Measurements from ENCODE around the gene C6orf136. TPM values are rescaled to one million over a fixed set of nuclear protein-coding genes. Genes with fewer than 3 reads are reported as not detected.

The C6orf136 gene
- polyA plus RNA-seq, 1 donor from 2014 or later: 26.9 TPM

GRCh38 chr6:30612687-30613248 lies 34.2 kb upstream of the C6orf136 start:
- Mint-ChIP-seq H3K27me3 (no peaks in the 10 kb centered on the region), H3K9me3 (peaks cover 0 to 2% (median 0%) of the 10 kb centered on the region in 3 donors), H3K4me3 (peak overlapping the region in 3 of 4 donors; percentile 62 to 84 (median 75)), H3K27ac (peak overlapping the region; percentile 67 to 100 (median 91)), H3K4me1 (peaks cover 21 to 43% (median 30%) of the 10 kb centered on the region in 3 donors), H3K36me3 (peaks cover 16% of the 10 kb centered on the region)

GRCh38 chr6:30613251-30614043 lies 33.5 kb upstream of the C6orf136 start:
- Mint-ChIP-seq H3K9me3 (peaks cover 0 to 2% (median 0%) of the 10 kb centered on the region in 3 donors), H3K36me3 (peaks cover 16% of the 10 kb centered on the region), H3K27me3 (no peaks in the 10 kb centered on the region), H3K27ac (peak overlapping the region; percentile 67 to 100 (median 91)), H3K4me3 (peak overlapping the region in 3 of 4 donors; percentile 62 to 99 (median 84)), H3K4me1 (peaks cover 21 to 45% (median 30%) of the 10 kb centered on the region in 3 donors)

- Mint-ChIP-seq H3K36me3 (peaks cover 16% of the 10 kb centered on the region), H3K4me3 (peak overlapping the region; percentile 97 to 99 (median 98)), H3K27me3 (no peaks in the 10 kb centered on the region), H3K4me1 (peaks cover 21 to 47% (median 34%) of the 10 kb centered on the region in 3 donors), H3K27ac (peak overlapping the region; percentile 99 to 100 (median 100)), H3K9me3 (peaks cover 0 to 2% (median 0%) of the 10 kb centered on the region in 3 donors)
These were observed 32.7 kb upstream of the C6orf136 start for GRCh38 chr6:30614044-30614842.

GRCh38 chr6:30614843-30615218 lies 32.1 kb upstream of the C6orf136 start:
- peak overlapping the region; percentile 97 to 99 (median 98) for H3K4me3 Mint-ChIP-seq
- H3K27me3 Mint-ChIP-seq: no peaks in the 10 kb centered on the region
- H3K36me3 Mint-ChIP-seq: peaks cover 16% of the 10 kb centered on the region
- peaks cover 0 to 2% (median 0%) of the 10 kb centered on the region in 3 donors for H3K9me3 Mint-ChIP-seq
- H3K4me1 Mint-ChIP-seq: peaks cover 21 to 42% (median 34%) of the 10 kb centered on the region in 3 donors
- peak overlapping the region; percentile 99 to 100 (median 100) for H3K27ac Mint-ChIP-seq

- Mint-ChIP-seq H3K9me3 (peaks cover 0 to 2% (median 0%) of the 10 kb centered on the region in 3 donors), H3K36me3 (peaks cover 16% of the 10 kb centered on the region), H3K27ac (peak overlapping the region; percentile 99 to 100 (median 100)), H3K27me3 (no peaks in the 10 kb centered on the region), H3K4me3 (peak overlapping the region; percentile 97 to 99 (median 98)), H3K4me1 (peaks cover 21 to 37% (median 31%) of the 10 kb centered on the region in 3 donors)
These were observed 31.5 kb upstream of the C6orf136 start for GRCh38 chr6:30615219-30615957.

- peak overlapping the region; percentile 99 to 100 (median 100) for H3K27ac Mint-ChIP-seq
- peaks cover 16% of the 10 kb centered on the region for H3K36me3 Mint-ChIP-seq
- H3K4me1 Mint-ChIP-seq: peaks cover 21 to 34% (median 27%) of the 10 kb centered on the region in 3 donors
- H3K27me3 Mint-ChIP-seq: no peaks in the 10 kb centered on the region
- peaks cover 0 to 2% (median 0%) of the 10 kb centered on the region in 3 donors for H3K9me3 Mint-ChIP-seq
- H3K4me3 Mint-ChIP-seq: peak overlapping the region; percentile 97 to 99 (median 98)
These were observed 30.7 kb upstream of the C6orf136 start for GRCh38 chr6:30615958-30616810.

- Mint-ChIP-seq H3K9me3 (peaks cover 0 to 2% (median 0%) of the 10 kb centered on the region in 3 donors), H3K4me1 (peaks cover 15 to 26% (median 20%) of the 10 kb centered on the region in 3 donors), H3K4me3 (peak within 1 kb of the TSS; percentile 97 to 99 (median 98)), H3K27ac (peak within 1 kb of the TSS; percentile 99 to 100 (median 100)), H3K27me3 (no peaks in the 10 kb centered on the region), H3K36me3 (peaks cover 16% of the 10 kb centered on the region)
These were observed 29.9 kb upstream of the C6orf136 start, which contains the start of gene PPP1R10 for GRCh38 chr6:30616811-30617564. PPP1R10 (minus strand) TSS chr6:30617243; CDS start chr6:30609944, 7,299 bp downstream.

- no peaks in the 10 kb centered on the region for H3K27me3 Mint-ChIP-seq
- H3K36me3 Mint-ChIP-seq: peaks cover 18% of the 10 kb centered on the region
- H3K4me3 Mint-ChIP-seq: peak within 1 kb of the TSS; percentile 97 to 99 (median 98)
- H3K9me3 Mint-ChIP-seq: peaks cover 0 to 2% (median 0%) of the 10 kb centered on the region in 3 donors
- peaks cover 12 to 23% (median 20%) of the 10 kb centered on the region in 3 donors for H3K4me1 Mint-ChIP-seq
- H3K27ac Mint-ChIP-seq: peak within 1 kb of the TSS; percentile 99 to 100 (median 100)
These were observed 29.2 kb upstream of the C6orf136 start, which contains the start of gene MRPS18B for GRCh38 chr6:30617565-30618269. MRPS18B (plus strand) TSS chr6:30617840; CDS start chr6:30617866, 26 bp downstream.

GRCh38 chr6:30618270-30618797 lies 28.6 kb upstream of the C6orf136 start:
- Mint-ChIP-seq H3K36me3 (peaks cover 18% of the 10 kb centered on the region), H3K27ac (peak overlapping the region; percentile 99 to 100 (median 100)), H3K27me3 (no peaks in the 10 kb centered on the region), H3K9me3 (peaks cover 0 to 2% (median 0%) of the 10 kb centered on the region in 3 donors), H3K4me3 (peak overlapping the region; percentile 97 to 99 (median 98)), H3K4me1 (peaks cover 10 to 18% (median 17%) of the 10 kb centered on the region in 3 donors)

- Mint-ChIP-seq H3K27me3 (no peaks in the 10 kb centered on the region), H3K36me3 (peaks cover 18% of the 10 kb centered on the region), H3K4me1 (peaks cover 3 to 9% (median 9%) of the 10 kb centered on the region in 3 donors), H3K4me3 (peak overlapping the region; percentile 8 to 99 (median 38)), H3K9me3 (peaks cover 0 to 2% (median 0%) of the 10 kb centered on the region in 3 donors), H3K27ac (peak overlapping the region in 1 of 3 donors; percentile 53)
These were observed 27.4 kb upstream of the C6orf136 start for GRCh38 chr6:30619561-30619960.

GRCh38 chr6:30625511-30625910 lies 21.4 kb upstream of the C6orf136 start:
- Mint-ChIP-seq H3K27me3 (no peaks in the 10 kb centered on the region), H3K36me3 (peaks cover 5% of the 10 kb centered on the region), H3K4me1 (peaks cover 14 to 21% (median 15%) of the 10 kb centered on the region in 3 donors), H3K4me3 (peak overlapping the region in 2 of 4 donors; percentile 76 to 85), H3K27ac (no peak overlapping the region), H3K9me3 (no peaks in the 10 kb centered on the region)

Measured in IgD-negative memory B cell (primary cell).